Neural cell (in vitro differentiated cells): ENCODE results near the gene MCCC1. TPM values are rescaled to one million over a fixed set of nuclear protein-coding genes. Genes with fewer than 3 reads are reported as not detected.

Source experiments
- H2AFZ ChIP-seq: fragments of 200-600, 300-800 bp; sonication (generic), shearing (Covaris generic); 2 replicates; pipeline ENCODE4 v1.6.0; 2014; ENCODE audit warnings: low read depth, mild to moderate bottlenecking, antibody characterized with exemption, low read length, moderate library complexity
- H3F3A ChIP-seq: fragments of 200-600 bp; shearing (Covaris generic); 2 replicates; pipeline ENCODE4 v1.6.1; 2016; ENCODE audit warnings: mild to moderate bottlenecking, moderate library complexity, mixed read lengths, antibody characterized with exemption, low read length; ENCODE audit not compliant: insufficient read depth, poor library complexity, severe bottlenecking
- H3K27ac ChIP-seq: fragments of 200-600, 300-800 bp; sonication (generic), shearing (Covaris generic); 2 replicates; pipeline ENCODE4 v1.5.1; 2014; ENCODE audit warnings: mild to moderate bottlenecking, low read length, moderate library complexity
- H3K27me3 ChIP-seq: fragments of 300-800, 200-600 bp; sonication (generic), shearing (Covaris generic); 2 replicates; pipeline ENCODE4 v1.6.0; 2014; ENCODE audit warnings: mild to moderate bottlenecking, low read depth, low read length, moderate library complexity; ENCODE audit not compliant: insufficient read depth
- H3K36me3 ChIP-seq: fragments of 300-800, 200-600 bp; sonication (generic), shearing (Covaris generic); 2 replicates; pipeline ENCODE4 v1.5.1; 2014; ENCODE audit warnings: mild to moderate bottlenecking, antibody characterized with exemption, low read length, moderate library complexity; ENCODE audit not compliant: insufficient read depth
- H3K4me2 ChIP-seq: fragments of 300-800, 200-600 bp; sonication (generic), shearing (Covaris generic); 2 replicates; pipeline ENCODE4 v1.6.0; 2014; ENCODE audit warnings: mild to moderate bottlenecking, low read length
- H3K4me3 ChIP-seq: fragments of 300-800, 200-600 bp; sonication (generic), shearing (Covaris generic); 2 replicates; pipeline ENCODE4 v1.5.1; 2014; ENCODE audit warnings: mild to moderate bottlenecking, low read length, moderate library complexity
- H3K79me2 ChIP-seq: fragments of 200-600 bp; shearing (Covaris generic); replicated peaks from 2 replicates; pipeline ENCODE4 v1.6.0; 2014; ENCODE audit warnings: mild to moderate bottlenecking, low read length, moderate library complexity; ENCODE audit not compliant: insufficient read depth
- H3K9ac ChIP-seq: fragments of 300-800, 200-600 bp; sonication (generic), shearing (Covaris generic); 2 replicates; pipeline ENCODE4 v1.6.1; 2016; ENCODE audit warnings: mild to moderate bottlenecking, low read length, mixed read lengths
- H3K9me2 ChIP-seq: fragments of 200-600 bp; shearing (Covaris generic); 2 replicates; pipeline ENCODE4 v1.6.1; 2016; ENCODE audit warnings: mild to moderate bottlenecking, low read length, mixed read lengths; ENCODE audit not compliant: insufficient read depth
- H3K9me3 ChIP-seq: fragments of 200-600, 300-800 bp; sonication (generic), shearing (Covaris generic); 2 replicates; pipeline ENCODE4 v1.6.1; 2016; ENCODE audit warnings: mild to moderate bottlenecking, mixed run types, low read length, moderate library complexity, mixed read lengths
- H4K20me1 ChIP-seq: fragments of 200-600 bp; shearing (Covaris generic); 2 replicates; pipeline ENCODE4 v1.6.1; 2016; ENCODE audit warnings: mild to moderate bottlenecking, mixed run types; ENCODE audit not compliant: insufficient read depth
- CTCF ChIP-seq: fragments of 450-650 bp; IDR thresholded peaks from 2 replicates; pipeline ENCODE4 v1.5.1; 2014; ENCODE audit warnings: antibody characterized with exemption, mild to moderate bottlenecking, moderate library complexity; ENCODE audit not compliant: poor library complexity, severe bottlenecking
- EP300 ChIP-seq: fragments of 450-650 bp; conservative IDR thresholded peaks from 2 replicates; pipeline ENCODE4 v1.6.1; 2014; ENCODE audit warnings: antibody characterized with exemption, mild to moderate bottlenecking, moderate library complexity; ENCODE audit not compliant: poor library complexity, severe bottlenecking
- EZH2 ChIP-seq: fragments of 200-600, 300-800 bp; shearing (Covaris generic), sonication (generic); IDR thresholded peaks from 2 replicates; pipeline ENCODE4 v1.6.1; 2014; ENCODE audit warnings: antibody characterized with exemption, low read length, borderline replicate concordance, mild to moderate bottlenecking; ENCODE audit not compliant: insufficient read depth, poor library complexity, severe bottlenecking
- MXI1 ChIP-seq: fragments of 450-650 bp; conservative IDR thresholded peaks from 2 replicates; pipeline ENCODE4 v1.6.1; 2014; ENCODE audit warnings: antibody characterized with exemption, mild to moderate bottlenecking; ENCODE audit not compliant: poor library complexity, severe bottlenecking
- POLR2AphosphoS5 ChIP-seq: IDR thresholded peaks from 2 replicates; pipeline ENCODE4 v1.6.1; 2012
- RAD21 ChIP-seq: fragments of 450-650 bp; conservative IDR thresholded peaks from 2 replicates; pipeline ENCODE4 v1.6.1; 2014; ENCODE audit warnings: antibody characterized with exemption, mild to moderate bottlenecking, moderate library complexity
- SMC3 ChIP-seq: fragments of 450-650 bp; conservative IDR thresholded peaks from 2 replicates; pipeline ENCODE4 v1.6.1; 2014; ENCODE audit warnings: antibody characterized with exemption, mild to moderate bottlenecking, moderate library complexity; ENCODE audit not compliant: poor library complexity
- TAF1 ChIP-seq: IDR thresholded peaks from 2 replicates; pipeline ENCODE4 v1.6.1; 2012; ENCODE audit warnings: low read depth
- polyA plus RNA-seq: library from polyadenylated mRNA; depleted of rRNA; stranded (reverse); fragments of >200 nt; gene quantifications from 2 replicates; pipeline ENCODE4 v1.2.3, GENCODE V29; 2014
- TF ChIP-seq, protein P1 (sequence below): IDR thresholded peaks from 2 replicates; pipeline ENCODE4 v1.6.1; 2012; ENCODE audit warnings: borderline replicate concordance

The MCCC1 gene
- polyA plus RNA-seq, 1 donor from 2014 or later, result 29.6 TPM

DNA sequence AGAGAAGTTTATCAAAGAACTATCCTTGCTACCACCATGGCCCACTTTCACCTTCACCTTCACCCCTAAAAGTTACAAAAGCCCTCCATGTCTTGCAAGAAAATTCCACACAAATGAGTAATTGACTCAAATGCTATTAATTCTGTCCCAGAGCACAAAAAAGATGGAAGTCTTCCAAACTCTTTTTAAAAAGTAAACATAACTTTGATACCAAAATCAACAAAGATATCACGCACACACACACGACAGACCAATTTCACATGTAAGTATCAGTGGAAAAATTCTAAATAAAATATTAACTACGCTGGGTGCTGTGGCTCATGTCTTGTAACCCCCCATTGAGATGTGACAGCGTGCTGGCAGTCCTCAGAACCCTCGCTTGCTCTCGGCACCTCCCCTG lies 1.1 kb upstream of the MCCC1 start:
- peak overlapping the region; percentile 87 for H3K27ac ChIP-seq

DNA sequence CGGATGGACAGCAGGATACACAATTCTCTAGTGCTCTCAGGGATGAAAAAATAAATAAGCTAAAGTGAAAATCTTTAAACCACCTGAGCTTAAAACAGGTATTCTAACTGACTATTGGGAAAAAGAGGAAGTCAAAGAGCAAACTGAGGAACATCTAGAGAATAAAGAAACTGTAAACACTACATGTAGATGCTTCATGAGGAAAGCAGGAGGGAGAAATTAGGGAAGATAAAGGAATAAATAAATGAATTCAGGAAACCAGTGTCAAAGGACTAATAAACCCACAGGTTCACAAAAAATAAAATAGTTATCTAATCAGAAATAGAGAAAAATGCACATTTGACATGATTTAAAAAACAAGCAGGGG lies 525 bp upstream of the MCCC1 start:
- no peaks in the 10 kb centered on the region for H3K9me2 ChIP-seq
- H3K4me3 ChIP-seq, result peak overlapping the region; percentile 74
- H3K4me2 ChIP-seq, result peak overlapping the region; percentile 88
- peak overlapping the region; percentile 87 for H3K27ac ChIP-seq
- H3K27me3 ChIP-seq, result no peaks in the 10 kb centered on the region
- H3K9ac ChIP-seq, result peak overlapping the region; percentile 66
- H2AFZ ChIP-seq, result peak overlapping the region; percentile 59
- H3K9me3 ChIP-seq, result no peaks in the 10 kb centered on the region
- no peaks in the 10 kb centered on the region for H3K36me3 ChIP-seq
- H3K79me2 ChIP-seq, result peaks cover 12% of the 10 kb centered on the region
- TF ChIP-seq MXI1, result no peak
- TF ChIP-seq SMC3, result no peak
- TF ChIP-seq, protein P1, sequence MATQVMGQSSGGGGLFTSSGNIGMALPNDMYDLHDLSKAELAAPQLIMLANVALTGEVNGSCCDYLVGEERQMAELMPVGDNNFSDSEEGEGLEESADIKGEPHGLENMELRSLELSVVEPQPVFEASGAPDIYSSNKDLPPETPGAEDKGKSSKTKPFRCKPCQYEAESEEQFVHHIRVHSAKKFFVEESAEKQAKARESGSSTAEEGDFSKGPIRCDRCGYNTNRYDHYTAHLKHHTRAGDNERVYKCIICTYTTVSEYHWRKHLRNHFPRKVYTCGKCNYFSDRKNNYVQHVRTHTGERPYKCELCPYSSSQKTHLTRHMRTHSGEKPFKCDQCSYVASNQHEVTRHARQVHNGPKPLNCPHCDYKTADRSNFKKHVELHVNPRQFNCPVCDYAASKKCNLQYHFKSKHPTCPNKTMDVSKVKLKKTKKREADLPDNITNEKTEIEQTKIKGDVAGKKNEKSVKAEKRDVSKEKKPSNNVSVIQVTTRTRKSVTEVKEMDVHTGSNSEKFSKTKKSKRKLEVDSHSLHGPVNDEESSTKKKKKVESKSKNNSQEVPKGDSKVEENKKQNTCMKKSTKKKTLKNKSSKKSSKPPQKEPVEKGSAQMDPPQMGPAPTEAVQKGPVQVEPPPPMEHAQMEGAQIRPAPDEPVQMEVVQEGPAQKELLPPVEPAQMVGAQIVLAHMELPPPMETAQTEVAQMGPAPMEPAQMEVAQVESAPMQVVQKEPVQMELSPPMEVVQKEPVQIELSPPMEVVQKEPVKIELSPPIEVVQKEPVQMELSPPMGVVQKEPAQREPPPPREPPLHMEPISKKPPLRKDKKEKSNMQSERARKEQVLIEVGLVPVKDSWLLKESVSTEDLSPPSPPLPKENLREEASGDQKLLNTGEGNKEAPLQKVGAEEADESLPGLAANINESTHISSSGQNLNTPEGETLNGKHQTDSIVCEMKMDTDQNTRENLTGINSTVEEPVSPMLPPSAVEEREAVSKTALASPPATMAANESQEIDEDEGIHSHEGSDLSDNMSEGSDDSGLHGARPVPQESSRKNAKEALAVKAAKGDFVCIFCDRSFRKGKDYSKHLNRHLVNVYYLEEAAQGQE, result no peak
- TF ChIP-seq RAD21, result no peak
- TF ChIP-seq EZH2, result no peak
- TF ChIP-seq POLR2AphosphoS5, result no peak
- no peak for TF ChIP-seq CTCF
- TF ChIP-seq TAF1, result no peak
- TF ChIP-seq EP300, result no peak
- H4K20me1 ChIP-seq, result no peaks in the 10 kb centered on the region
- H3F3A ChIP-seq, result peaks cover 3% of the 10 kb centered on the region

More for the DNA sequence above, 1.1 kb upstream of the MCCC1 start:
- peaks cover 12% of the 10 kb centered on the region for H3K79me2 ChIP-seq
- no peak overlapping the region for H2AFZ ChIP-seq
- H3K9me3 ChIP-seq, result no peaks in the 10 kb centered on the region
- H3K4me2 ChIP-seq, result no peak overlapping the region
- H3K27me3 ChIP-seq, result no peaks in the 10 kb centered on the region
- H4K20me1 ChIP-seq, result no peaks in the 10 kb centered on the region
- peaks cover 3% of the 10 kb centered on the region for H3F3A ChIP-seq
- TF ChIP-seq POLR2AphosphoS5, result no peak
- H3K36me3 ChIP-seq, result no peaks in the 10 kb centered on the region
- H3K4me3 ChIP-seq, result no peak overlapping the region
- H3K9ac ChIP-seq, result no peak overlapping the region
- no peaks in the 10 kb centered on the region for H3K9me2 ChIP-seq

- no peaks in the 10 kb centered on the region for H3K9me3 ChIP-seq
- peak overlapping the region; percentile 45 for H3K4me2 ChIP-seq
- TF ChIP-seq POLR2AphosphoS5 (no peak), SMC3 (no peak), CTCF (no peak), MXI1 (no peak), TAF1 (no peak), EP300 (no peak), EZH2 (no peak), RAD21 (no peak)
- TF ChIP-seq, protein P1, result no peak
- H4K20me1 ChIP-seq, result no peaks in the 10 kb centered on the region
- no peaks in the 10 kb centered on the region for H3K36me3 ChIP-seq
- H3K9ac ChIP-seq, result peak overlapping the region; percentile 80
- peaks cover 3% of the 10 kb centered on the region for H3F3A ChIP-seq
- H3K9me2 ChIP-seq, result no peaks in the 10 kb centered on the region
- H3K79me2 ChIP-seq, result peaks cover 12% of the 10 kb centered on the region
- peak overlapping the region; percentile 74 for H3K4me3 ChIP-seq
- H2AFZ ChIP-seq, result peak overlapping the region; percentile 48
- H3K27ac ChIP-seq, result peak overlapping the region; percentile 79
- H3K27me3 ChIP-seq, result no peaks in the 10 kb centered on the region
Measured at GRCh38 chr3:183098536-183099025, 715 bp downstream of the MCCC1 start.
